HL-60/S4 treated with retinoic acid at 250 ng/mL for 4 days and 3 days (cell line): Measurements from ENCODE around the gene FAM171A1.
"Not testable (repeated sequence)": the region's sequence is repeated elsewhere in the genome, so short reads cannot be mapped to it uniquely, and the experiment has no call there.

Source experiments
- in situ Hi-C: fragments of 300-500 bp; cut with MboI; formaldehyde crosslinking; loops from 2 replicates; pipeline ENCODE4 v1.7.0; 2022; ENCODE audit warnings: low sequenced_read_pairs

FAM171A1 gene

GRCh38 chr10:15370856-15371701 lies at the start of gene FAM171A1:
Gene FAM171A1, minus strand, starts transcription at chr10:15371289. Its CDS starts 237 bp downstream, at chr10:15371052.
- in situ Hi-C loops: no loop called here

GRCh38 chr10:15420858-15421257 lies 49.8 kb upstream of the FAM171A1 start:
- in situ Hi-C loops: no loop called here

- in situ Hi-C loops: no loop called here
Observed at GRCh38 chr10:15419279-15419874, 48.3 kb upstream of the FAM171A1 start.

- in situ Hi-C loops: no loop called here
Observed at GRCh38 chr10:15416034-15416433, 44.9 kb upstream of the FAM171A1 start.

GRCh38 chr10:15411010-15411409 lies 39.9 kb upstream of the FAM171A1 start:
- in situ Hi-C loops: no loop called here

- in situ Hi-C loops: not testable (repeated sequence)
Observed at GRCh38 chr10:15409350-15409749, 38.3 kb upstream of the FAM171A1 start.

GRCh38 chr10:15408557-15408956 lies 37.5 kb upstream of the FAM171A1 start:
- in situ Hi-C loops: no loop called here

- in situ Hi-C loops: no loop called here
Observed at GRCh38 chr10:15405319-15405718, 34.2 kb upstream of the FAM171A1 start.

- in situ Hi-C loops: no loop called here
Observed at GRCh38 chr10:15401382-15401781, 30.3 kb upstream of the FAM171A1 start.

GRCh38 chr10:15400461-15400860 lies 29.4 kb upstream of the FAM171A1 start:
- in situ Hi-C loops: not testable (repeated sequence)

- in situ Hi-C loops: no loop called here
Observed at GRCh38 chr10:15399060-15399661, 28.1 kb upstream of the FAM171A1 start.

- in situ Hi-C loops: no loop called here
Observed at GRCh38 chr10:15395935-15396334, 24.8 kb upstream of the FAM171A1 start.

GRCh38 chr10:15393139-15393825 lies 22.2 kb upstream of the FAM171A1 start:
- in situ Hi-C loops: no loop called here

GRCh38 chr10:15391491-15391890 lies 20.4 kb upstream of the FAM171A1 start:
- in situ Hi-C loops: no loop called here

GRCh38 chr10:15388172-15388571 lies 17.1 kb upstream of the FAM171A1 start:
- in situ Hi-C loops: not testable (repeated sequence)

GRCh38 chr10:15387021-15387420 lies 15.9 kb upstream of the FAM171A1 start:
- in situ Hi-C loops: no loop called here

GRCh38 chr10:15385552-15386455 lies 14.7 kb upstream of the FAM171A1 start:
- in situ Hi-C loops: no loop called here

- in situ Hi-C loops: no loop called here
Observed at GRCh38 chr10:15381420-15381819, 10.3 kb upstream of the FAM171A1 start.

- in situ Hi-C loops: no loop called here
Observed at GRCh38 chr10:15379078-15379477, 8.0 kb upstream of the FAM171A1 start.

GRCh38 chr10:15378569-15378968 lies 7.5 kb upstream of the FAM171A1 start:
- in situ Hi-C loops: no loop called here
